Measurements from ENCODE around the gene C12orf76.
A peak's percentile ranks its signal among the peaks of the same experiment; 100 is the strongest.
"Not testable (repeated sequence)": the region's sequence is repeated elsewhere in the genome, so short reads cannot be mapped to it uniquely, and the experiment has no call there.

C12orf76 gene

GRCh38 chr12:110074089-110074488, 25.8 kb upstream of the C12orf76 start:
- 0 out of 2 replicates have a peak, but pooled peaks cover 4% of the 10 kb centered on the region for H3K4me1 ChIP-seq

DNA sequence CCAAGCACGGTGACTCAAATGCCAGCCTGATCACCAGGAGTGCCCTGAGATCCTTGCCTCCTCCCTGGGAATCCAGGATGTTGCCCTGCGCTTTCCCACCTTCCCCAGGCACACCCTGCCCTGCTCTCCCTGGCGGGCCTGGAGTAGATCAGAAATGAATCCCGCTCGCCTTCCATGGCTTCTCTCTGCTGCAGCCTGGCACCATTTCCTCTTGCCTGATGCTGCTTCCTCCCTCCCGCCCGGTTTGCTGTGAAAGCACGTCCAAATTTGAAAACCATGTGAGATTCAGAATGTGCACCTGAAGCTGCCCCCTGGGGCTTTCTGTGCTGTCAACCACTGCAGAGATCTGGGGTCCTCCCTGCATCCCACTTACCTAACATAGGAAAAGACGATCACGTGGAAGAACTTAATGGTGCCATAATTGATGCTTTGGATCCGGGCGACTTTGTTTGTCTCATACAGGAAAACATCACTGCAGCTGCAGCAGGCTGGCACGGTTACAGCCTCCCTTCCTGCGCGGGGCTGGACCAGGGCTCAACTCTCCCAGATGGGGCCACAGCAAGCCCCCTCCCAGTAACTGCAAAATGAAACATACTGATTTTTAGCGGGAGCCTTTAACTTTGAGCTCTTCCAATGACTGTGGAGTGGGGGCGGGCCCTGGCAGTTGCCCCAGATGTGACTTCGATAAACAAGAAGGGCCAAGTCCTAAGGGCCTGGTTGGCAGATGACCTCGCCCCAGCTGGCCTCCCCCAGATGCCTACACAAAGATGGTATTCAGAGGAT, 24.9 kb upstream of the C12orf76 start:
- Histone ChIP-seq H3K36me3 (no peaks in the 10 kb centered on the region), H3K4me3 (ENCODE audit: low read depth, low read length) (peak overlapping the region; percentile 59), H3K27me3 (no peaks in the 10 kb centered on the region), H3K9me3 (no peaks in the 10 kb centered on the region), H3K4me1 (0 out of 2 replicates have a peak, but pooled peaks cover 4% of the 10 kb centered on the region)
- DNase-seq: peak; percentile 22
- TF ChIP-seq CTCF (IDR thresholded peaks at IDR 0.05; ENCODE audit: low read depth, low read length): no peak

More at GRCh38 chr12:110074089-110074488, 25.8 kb upstream of the C12orf76 start:
- DNase-seq: no peak
- no peak for TF ChIP-seq CTCF (IDR thresholded peaks at IDR 0.05; ENCODE audit: low read depth, low read length)
- Histone ChIP-seq H3K9me3 (no peaks in the 10 kb centered on the region), H3K36me3 (no peaks in the 10 kb centered on the region), H3K4me3 (ENCODE audit: low read depth, low read length) (no peak overlapping the region), H3K27me3 (no peaks in the 10 kb centered on the region)

DNA sequence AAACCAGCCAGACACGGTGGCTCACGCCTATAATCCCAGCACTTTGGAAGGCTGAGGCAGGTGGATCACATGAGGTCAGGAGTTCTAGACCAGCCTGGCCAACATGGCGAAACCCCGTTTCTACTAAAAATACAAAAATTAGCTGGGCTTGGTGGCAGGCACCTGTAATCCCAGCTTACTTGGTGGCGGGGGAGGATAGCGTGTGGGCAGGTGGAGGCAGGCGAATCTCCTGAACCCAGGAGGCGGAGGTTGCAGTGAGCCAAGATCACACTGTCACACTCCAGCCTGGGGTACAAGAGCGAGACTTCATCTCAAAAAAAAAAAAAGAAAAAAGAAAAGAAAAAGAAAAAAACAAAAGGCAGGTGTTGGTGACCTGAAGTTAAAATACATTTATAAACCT, 24.3 kb upstream of the C12orf76 start:
- not testable (repeated sequence) for H3K27me3 ChIP-seq, H3K9me3 ChIP-seq, H3K4me1 ChIP-seq, H3K36me3 ChIP-seq, DNase-seq
- peak overlapping the region; percentile 59 for H3K4me3 ChIP-seq (ENCODE audit: low read depth, low read length)

GRCh38 chr12:110071967-110072366, 23.6 kb upstream of the C12orf76 start:
- H3K9me3 ChIP-seq: no peaks in the 10 kb centered on the region; the same call in 1 of the 2 replicates
- no peak for DNase-seq
- H3K4me1 ChIP-seq: peaks cover 4% of the 10 kb centered on the region; the same call in 1 of the 2 replicates
- H3K4me3 ChIP-seq (ENCODE audit: low read depth, low read length): no peak overlapping the region
- TF ChIP-seq CTCF (IDR thresholded peaks at IDR 0.05; ENCODE audit: low read depth, low read length): no peak
- no peaks in the 10 kb centered on the region for H3K36me3 ChIP-seq
- no peaks in the 10 kb centered on the region for H3K27me3 ChIP-seq

GRCh38 chr12:110071504-110071903, 23.2 kb upstream of the C12orf76 start:
- DNase-seq: no peak
- no peak for TF ChIP-seq CTCF (IDR thresholded peaks at IDR 0.05; ENCODE audit: low read depth, low read length)
- Histone ChIP-seq H3K36me3 (no peaks in the 10 kb centered on the region), H3K9me3 (no peaks in the 10 kb centered on the region; the same call in 1 of the 2 replicates), H3K4me1 (peaks cover 4% of the 10 kb centered on the region; the same call in 1 of the 2 replicates), H3K4me3 (ENCODE audit: low read depth, low read length) (no peak overlapping the region), H3K27me3 (no peaks in the 10 kb centered on the region)

GRCh38 chr12:110068654-110069053, 20.3 kb upstream of the C12orf76 start:
- Histone ChIP-seq H3K4me1 (peaks cover 4% of the 10 kb centered on the region; the same call in 1 of the 2 replicates), H3K4me3 (ENCODE audit: low read depth, low read length) (no peak overlapping the region), H3K27me3 (no peaks in the 10 kb centered on the region), H3K9me3 (no peaks in the 10 kb centered on the region; the same call in 1 of the 2 replicates), H3K36me3 (no peaks in the 10 kb centered on the region)
- DNase-seq: no peak
- TF ChIP-seq CTCF (IDR thresholded peaks at IDR 0.05; ENCODE audit: low read depth, low read length): no peak

DNA sequence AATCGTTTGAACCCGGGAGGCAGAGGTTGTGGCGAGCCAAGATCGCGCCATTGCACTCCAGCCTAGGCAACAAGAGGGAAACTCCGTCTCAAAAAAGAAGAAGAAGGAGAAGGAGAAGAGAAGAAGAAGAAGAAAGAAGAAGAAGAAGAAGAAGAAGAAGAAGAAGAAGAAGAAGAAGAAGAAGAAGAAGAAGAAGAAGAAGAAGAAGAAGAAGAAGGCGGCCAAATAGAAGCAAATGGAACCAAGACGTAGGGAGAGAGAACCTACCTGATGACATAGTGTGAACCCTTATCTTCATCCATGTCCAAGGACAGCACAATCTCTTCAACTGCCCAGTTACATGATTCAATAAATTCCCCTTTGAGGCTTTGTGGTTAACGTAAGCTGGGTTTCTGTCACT, 19.8 kb upstream of the C12orf76 start:
- H3K4me1 ChIP-seq; H3K4me3 ChIP-seq (ENCODE audit: low read depth, low read length); H3K27me3 ChIP-seq; H3K9me3 ChIP-seq; DNase-seq; H3K36me3 ChIP-seq: not testable (repeated sequence)
